Left ventricle myocardium superior (tissue), 1 donor: ENCODE results near the gene KCNJ8. TPM values are rescaled to one million over a fixed set of nuclear protein-coding genes. Genes with fewer than 3 reads are reported as not detected.
"Not testable (repeated sequence)": the region's sequence is repeated elsewhere in the genome, so short reads cannot be mapped to it uniquely, and the experiment has no call there.

Experiments used
- ATAC-seq: fragments of 200-7000 bp; cut with Tn5 transposase; one replicate; pipeline ENCODE4 v1.9.1; 2020; ENCODE audit warnings: mild to moderate bottlenecking, moderate library complexity
- DNase-seq: peaks from one replicate; pipeline ENCODE4 v3.0.0-alpha.2; 2020
- intact Hi-C: fragments of 100-400 bp; cut with micrococcal nuclease; formaldehyde crosslinking; loops from one replicate; pipeline ENCODE4 v1.11.0; 2022
- total RNA-seq: library from RNA; stranded (reverse); fragmentation: NEBNext Ultra II Directional; extraction: Animal tissue kit (Norgen Biotek cat#: 25700); gene quantifications from one replicate; pipeline ENCODE4 v1.2.1, GENCODE V29; 2021
- donor health status: DM: no; HTN: yes; CAD: no; lungs with severe emphysema.

The KCNJ8 gene
- total RNA-seq, 1 donor from 2014 or later: 55.5 TPM

DNA sequence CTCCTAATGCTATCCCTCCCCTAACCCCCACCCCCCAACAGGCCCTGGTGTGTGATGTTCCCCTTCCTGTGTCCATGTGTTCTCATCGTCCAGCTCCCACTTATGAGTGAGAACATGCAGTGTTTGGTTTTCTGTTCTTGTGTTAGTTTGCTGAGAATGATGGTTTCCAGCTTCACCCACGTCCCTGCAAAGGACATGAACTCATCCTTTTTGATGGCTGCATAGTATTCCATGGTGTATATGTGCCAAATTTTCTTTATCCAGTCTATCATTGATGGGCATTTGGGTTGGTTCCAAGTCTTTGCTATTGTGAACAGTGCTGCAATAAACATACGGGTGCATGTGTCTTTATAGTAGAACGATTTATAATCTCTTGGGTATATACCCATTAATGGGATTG lies 15.2 kb upstream of the KCNJ8 start:
- DNase-seq, intact Hi-C loops, ATAC-seq: not testable (repeated sequence)

DNA sequence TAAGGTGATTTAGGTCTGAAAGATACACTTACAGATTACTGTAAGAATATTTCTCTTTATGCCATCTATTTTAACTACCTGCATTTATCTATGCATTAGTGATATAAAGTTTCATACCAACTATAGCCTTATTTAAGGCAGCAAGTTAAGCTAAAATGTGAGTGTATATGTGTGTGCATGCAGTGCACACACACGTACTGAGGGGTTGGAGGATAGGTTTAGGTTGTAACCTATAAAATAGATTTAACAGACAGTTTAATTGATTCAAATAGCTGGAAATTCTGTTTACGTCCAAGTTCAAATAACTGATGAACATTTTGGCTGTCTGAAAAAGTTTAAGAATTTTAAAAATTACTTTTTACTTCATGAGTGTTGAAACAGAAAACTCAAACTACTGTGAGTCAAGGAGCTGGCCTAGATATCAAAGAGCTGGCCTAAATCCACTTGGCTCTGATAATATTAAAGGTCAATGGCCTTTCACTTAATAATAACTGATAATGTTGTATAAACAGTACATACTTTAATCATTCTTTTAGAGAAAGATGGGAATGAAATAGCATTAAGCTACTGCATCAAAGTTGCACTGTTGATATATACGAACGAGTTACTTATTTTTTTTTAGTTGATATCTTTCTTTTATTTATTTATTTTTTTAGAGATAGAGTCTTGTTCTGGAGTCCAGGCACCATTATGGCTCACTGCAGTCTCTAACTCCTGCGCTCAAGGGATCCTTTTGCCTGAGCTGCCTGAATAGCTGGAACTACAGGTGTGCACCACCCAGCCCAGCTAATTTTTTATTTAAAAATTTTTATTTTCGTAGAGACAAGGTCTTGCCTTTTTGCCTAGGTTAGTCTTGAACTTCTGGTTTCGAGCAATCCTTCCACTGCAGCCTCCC lies 13.8 kb upstream of the KCNJ8 start:
- DNase-seq (no peak), ATAC-seq (peak; percentile 68)
- intact Hi-C loops: no loop called here

DNA sequence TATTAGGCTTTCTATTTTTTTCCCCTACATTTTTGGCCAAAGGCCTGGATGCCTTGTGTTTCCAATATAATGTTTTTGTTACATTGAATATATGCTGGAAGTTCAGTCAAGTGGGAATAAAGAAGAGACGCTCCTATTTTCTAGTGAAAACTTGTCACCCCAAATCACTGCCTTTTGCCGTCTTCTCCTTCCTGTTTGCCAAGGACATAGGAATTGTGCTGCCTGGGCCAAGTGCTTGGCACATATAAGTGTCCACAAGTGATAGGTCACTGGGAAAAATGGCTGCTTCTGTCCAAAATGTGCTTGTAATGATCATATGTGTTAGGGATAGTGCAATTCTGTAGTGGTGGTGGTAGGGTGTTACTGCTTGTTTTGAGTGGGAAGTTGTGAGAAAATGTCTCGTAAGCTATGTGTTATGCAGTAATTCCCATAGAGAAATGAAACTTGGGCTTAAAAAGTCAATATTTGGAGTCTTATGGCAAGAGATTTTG lies 11.6 kb upstream of the KCNJ8 start:
- ATAC-seq (peak; percentile 21), DNase-seq (no peak)
- intact Hi-C loops: no loop called here

DNA sequence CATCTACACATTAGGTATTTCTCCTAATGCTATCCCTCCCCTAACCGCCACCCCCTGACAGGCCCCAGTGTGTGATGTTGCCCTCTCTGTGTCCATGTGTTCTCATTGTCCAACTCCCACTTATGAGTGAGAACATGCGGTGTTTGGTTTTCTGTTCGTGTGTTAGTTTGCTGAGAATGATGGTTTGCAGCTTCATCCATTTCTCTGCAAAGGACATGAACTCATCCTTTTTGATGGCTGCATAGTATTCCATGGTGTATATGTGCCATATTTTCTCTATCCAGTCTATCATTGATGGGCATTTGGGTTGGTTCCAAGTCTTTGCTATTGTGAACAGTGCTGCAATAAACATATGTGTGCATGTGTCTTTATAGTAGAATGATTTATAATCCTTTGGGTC lies 8.2 kb upstream of the KCNJ8 start:
- intact Hi-C loops, DNase-seq, ATAC-seq: not testable (repeated sequence)

DNA sequence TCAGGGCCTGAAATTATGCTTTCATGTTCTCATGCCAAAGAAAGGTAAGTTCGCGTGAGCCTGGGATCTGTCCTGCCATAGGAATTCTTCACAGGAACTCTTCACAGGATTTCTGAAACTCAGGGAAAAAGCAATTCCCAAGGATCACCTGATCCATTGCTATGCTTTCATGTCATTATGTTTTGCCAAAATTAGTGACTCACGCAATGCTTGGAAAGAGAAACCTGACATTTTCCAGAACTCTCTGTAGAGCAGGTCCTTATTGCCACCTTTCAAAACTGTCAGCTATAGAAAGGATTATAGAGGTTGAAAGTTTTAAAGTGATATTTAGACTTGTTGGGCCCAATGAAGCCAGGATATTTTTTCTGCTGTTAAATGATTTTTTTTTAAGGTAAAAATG lies 6.3 kb upstream of the KCNJ8 start:
- no peak for DNase-seq
- peak; percentile 30 for ATAC-seq
- intact Hi-C loops: no loop called here

DNA sequence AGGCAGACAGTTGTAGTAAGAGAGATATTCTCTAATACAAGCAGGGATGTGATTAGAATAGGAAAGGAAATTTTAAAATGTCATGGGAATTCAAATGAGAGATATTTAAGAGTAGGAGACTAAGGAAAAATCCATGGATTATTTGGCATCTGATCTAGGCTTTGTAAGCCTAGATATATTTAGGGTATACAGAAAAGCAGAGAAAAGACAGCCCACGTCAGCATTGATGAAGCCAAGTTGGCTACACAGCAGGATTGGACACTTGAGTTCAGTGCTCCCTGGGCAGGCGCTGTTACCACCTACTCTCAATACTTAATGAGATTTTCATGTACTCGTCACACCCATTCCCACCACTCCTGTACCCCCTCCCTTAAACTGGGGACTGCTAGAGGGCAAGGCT lies 1.7 kb upstream of the KCNJ8 start:
- peak; percentile 53 for DNase-seq
- intact Hi-C loops: no loop called here

DNA sequence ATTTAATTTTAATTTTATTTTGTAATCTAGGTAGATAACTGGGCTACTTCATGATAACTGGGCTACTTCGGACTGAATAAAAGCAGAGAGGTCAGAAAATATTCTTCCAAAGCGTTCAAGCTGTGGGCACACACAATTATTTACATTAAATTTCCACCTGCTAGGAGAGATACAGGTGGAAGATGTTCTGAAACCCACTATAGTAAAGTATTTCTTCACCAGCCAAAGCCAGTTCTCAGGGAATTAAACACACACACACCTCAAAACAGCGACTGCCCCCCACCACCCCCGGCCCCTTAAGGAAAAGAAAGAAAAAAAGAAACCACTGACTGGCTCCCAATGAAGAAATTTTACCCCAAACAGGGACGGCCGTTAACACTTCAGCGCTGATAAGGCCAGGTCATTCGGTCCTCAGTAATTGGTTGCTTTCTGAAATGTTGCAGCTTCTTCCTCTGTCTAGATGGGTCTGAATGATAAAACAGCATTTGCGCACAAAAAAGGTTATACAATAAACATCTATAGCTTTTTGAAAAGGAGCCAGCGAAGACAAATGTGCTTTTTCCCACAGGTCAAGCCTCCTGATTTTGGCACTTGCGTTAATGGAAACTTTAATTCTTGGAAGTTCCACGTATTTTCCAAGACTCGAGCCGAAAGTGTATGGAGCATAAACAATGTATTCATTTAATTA lies 771 bp upstream of the KCNJ8 start:
- DNase-seq (no peak), ATAC-seq (peak; percentile 4)
- intact Hi-C loops: no loop called here

More for the DNA sequence above, 1.7 kb upstream of the KCNJ8 start:
- peak; percentile 32 for ATAC-seq

DNA sequence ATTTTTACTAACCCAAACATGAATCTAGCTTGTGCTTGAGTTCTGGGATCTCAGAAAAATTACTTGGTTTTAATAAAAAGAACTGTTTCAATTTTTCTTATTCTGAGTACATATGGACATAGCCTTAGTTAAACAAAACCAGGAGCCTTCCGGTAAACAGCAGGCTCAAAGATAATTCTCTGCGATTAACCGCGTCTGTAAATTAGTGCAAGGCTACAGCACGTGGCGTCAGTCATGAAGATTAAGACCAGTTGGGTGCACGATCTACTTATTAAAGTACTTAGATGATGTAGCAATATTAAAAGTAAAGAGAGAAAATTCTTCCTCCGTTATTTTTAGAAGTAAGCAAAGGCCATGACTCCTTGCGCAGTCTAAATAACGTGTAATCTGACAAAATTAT lies 700 bp downstream of the KCNJ8 start:
- DNase-seq: no peak
- peak; percentile 6 for ATAC-seq
- intact Hi-C loops: loop anchor here (2.0 kb wide), 1 partner anchor 167 kb away; the partner anchor contains the start of gene ABCC9

DNA sequence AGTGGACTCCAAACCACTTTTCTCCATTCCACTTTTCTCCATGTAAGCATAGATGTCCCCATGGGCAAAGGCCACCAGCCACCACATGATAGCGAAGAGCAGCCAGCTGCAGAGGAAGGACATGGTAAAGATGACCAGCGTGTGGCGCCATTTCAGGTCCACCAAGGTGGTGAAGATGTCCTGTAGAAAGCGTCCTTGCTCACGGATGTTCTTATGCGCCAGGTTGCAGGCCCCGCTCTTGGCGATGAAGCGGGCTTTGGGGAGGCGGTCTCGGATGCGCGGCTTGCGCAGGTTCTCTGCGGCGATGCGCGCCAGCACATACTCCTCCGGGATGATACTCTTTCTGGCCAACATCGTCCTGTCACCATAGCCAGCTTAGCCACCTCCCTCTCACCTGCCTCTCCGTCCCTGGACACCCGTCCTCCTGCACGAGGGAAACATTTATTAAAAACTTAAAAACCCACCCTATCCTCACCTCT lies 1.2 kb downstream of the KCNJ8 start:
- ATAC-seq (peak; percentile 58), DNase-seq (peak; percentile 81)
- intact Hi-C loops: loop anchor here (2.0 kb wide), 1 partner anchor 167 kb away; the partner anchor contains the start of gene ABCC9

DNA sequence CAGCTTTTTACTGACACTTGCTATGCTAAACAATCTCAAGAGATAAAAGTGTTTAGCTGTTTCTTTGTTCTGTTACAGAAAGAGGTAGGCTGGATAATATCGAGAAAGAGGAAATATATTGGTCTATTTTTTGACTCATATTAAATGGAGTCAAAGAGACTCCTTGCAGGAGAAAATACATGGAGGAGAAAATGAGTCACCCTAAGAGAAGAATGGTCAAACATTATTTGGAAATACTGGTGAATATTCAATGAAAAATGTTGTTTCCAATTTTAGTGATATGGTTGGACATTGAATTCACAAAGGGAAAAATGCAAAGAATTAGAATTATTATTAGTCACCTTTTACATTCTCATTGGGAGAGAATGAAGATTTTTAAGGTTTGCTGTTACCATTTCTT lies 3.2 kb downstream of the KCNJ8 start:
- intact Hi-C loops: no loop called here
- no peak for DNase-seq
- ATAC-seq: no peak

DNA sequence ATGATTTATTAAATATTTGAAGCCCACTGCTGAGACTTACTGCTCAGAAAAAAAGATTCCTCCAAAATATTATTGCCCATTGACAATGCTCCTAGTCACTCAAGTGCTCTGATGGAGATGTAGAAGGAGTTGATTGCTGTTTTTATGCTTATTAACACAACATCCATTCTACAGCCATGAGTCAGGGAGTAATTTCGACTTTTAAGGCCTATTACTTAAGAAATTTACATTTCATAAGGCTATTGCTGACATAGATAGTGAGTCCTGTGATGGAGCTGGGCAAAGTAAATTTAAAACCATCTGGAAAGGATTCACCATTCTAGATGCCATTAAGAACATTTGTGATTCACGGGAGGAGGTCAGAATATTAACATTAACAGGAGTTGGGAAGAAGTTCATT lies 5.2 kb downstream of the KCNJ8 start:
- intact Hi-C loops: no loop called here

DNA sequence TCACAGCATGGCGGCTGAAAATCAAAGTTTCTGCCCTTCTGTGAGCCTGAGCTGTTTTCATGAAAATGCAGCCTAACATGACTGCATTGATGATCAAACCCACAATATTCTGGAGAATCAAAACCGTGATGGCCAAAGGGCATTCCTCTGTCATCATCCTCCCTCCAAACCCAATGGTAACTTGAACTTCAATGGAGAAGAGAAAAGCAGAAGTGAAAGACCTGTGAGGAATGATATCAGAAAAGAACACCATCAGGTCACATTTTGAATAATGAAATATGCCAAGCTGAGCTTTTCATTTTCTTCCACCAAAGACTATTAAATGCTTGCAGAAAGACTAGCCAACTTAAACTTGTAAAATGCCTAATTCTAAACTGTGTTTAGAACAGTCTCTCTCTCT lies 8.1 kb downstream of the KCNJ8 start:
- DNase-seq (no peak), ATAC-seq (no peak)
- intact Hi-C loops: no loop called here

More for the DNA sequence above, 5.2 kb downstream of the KCNJ8 start:
- no peak for DNase-seq
- ATAC-seq: no peak

DNA sequence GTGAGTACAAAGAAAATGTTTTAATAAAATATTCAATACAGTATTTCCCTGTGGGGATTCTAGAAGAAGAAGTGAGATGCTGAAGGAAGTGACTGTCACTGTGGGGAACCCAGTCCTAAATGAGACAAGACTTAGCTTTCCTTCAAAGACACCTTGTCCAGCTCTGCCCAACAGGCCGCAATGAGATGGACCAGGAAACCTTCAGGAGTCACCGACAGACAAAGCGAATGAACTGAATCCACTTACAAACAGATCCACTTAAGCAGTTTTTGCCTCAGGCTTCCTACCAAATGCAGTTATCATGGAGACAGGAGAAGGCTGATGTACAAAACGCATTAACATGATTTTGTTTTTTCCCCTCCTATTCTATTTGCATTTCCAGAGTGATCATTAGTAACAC lies 9.6 kb downstream of the KCNJ8 start:
- intact Hi-C loops: no loop called here
- ATAC-seq (no peak), DNase-seq (no peak)

DNA sequence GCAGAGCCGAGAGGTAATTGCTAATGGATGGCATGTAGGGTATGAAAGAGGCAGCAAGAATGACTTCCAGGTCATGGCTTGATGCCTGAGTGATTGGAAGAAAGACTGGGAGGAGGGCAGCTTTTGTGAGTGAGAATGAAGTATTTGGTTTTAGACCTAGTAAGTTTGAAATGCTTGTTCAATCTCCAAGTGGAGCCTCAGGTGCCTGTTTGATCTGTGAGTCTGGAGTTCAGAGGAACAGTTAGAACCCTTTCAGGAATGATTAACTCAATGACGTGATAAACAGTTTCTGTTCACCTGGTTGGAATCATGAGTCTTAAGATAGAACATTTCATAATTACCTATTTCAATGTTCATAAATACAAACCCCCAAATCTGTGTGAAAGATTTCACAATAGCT lies 10.4 kb downstream of the KCNJ8 start:
- intact Hi-C loops: no loop called here
- no peak for DNase-seq
- ATAC-seq: no peak

DNA sequence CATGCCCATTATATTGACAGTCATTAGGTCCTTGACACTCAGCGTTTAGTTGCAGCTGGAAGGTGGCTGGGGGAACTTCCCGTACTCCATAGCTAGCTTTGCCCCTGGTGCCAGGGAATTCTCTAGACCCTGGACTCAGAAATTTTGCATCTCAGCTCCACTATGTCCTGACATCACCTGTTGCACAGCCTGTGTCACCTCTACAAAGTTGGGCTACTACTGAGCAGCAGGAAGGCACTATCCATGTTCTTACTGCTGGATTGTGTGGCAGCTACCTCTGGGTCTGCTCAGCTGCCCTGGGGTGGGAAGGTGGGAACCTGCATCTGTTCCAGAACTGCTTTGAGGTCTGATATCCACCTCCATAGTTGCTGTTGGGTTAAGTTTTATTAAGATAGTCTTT lies 11.0 kb downstream of the KCNJ8 start:
- ATAC-seq: peak; percentile 23
- DNase-seq: no peak
- intact Hi-C loops: no loop called here

DNA sequence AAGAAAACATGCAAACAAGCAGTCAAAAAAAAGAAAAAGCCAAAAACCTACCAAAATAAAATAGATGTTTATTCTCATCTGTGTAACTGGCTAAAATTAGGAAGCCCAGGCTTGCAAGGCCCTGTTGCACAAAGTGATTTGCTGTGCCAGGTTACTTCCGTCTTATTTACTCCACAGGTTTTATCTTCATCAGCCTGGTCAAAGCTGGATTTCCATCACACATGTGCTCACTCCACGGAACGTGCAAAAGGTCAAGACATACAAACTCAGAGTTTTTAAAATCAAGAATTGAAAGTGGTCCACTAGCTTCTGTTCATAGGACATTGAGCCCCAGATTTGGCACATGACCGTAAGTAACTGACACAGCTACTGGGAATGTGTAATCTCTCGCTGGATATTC lies 14.8 kb downstream of the KCNJ8 start:
- ATAC-seq (no peak), DNase-seq (no peak)
- intact Hi-C loops: no loop called here

DNA sequence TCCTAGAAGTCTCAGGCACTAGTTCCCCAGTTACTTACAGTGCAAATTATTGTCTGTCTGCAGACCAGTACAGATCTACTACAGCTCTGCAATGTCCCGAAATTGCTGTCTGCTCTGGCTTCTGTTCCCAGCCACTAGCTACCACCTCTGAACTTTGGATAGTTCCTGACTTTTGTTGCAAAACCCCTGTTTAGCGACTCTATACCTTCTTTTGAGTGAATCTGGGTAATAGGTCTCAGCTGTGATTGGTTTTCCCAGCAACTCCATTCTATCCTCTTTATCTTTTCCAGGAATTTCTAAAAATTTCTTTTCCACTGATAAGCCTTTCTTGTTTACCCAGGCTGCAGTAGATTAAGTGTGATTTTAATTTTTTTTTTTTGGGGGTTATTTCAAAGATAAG lies 16.8 kb downstream of the KCNJ8 start:
- DNase-seq: no peak
- ATAC-seq: no peak
- intact Hi-C loops: no loop called here

DNA sequence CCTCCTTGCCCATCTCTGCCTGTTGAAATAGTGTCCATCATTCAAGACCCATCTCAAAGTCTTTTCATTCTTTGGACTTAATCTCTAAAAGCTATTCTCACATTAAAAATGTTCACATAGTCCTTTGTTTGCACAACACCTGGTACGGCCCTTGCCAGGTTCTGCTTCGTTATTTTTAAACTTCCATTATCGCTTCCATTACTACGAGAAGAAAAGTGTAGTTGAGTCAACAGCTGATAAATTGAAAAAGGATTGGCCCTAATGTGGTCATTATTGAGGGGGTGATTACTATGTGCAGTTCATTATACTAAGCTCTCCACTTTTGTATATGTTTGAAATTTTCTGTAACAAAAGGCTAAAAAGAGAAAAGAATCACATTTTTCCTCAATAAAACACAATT lies 17.8 kb downstream of the KCNJ8 start:
- DNase-seq (no peak), ATAC-seq (no peak)
- intact Hi-C loops: no loop called here

DNA sequence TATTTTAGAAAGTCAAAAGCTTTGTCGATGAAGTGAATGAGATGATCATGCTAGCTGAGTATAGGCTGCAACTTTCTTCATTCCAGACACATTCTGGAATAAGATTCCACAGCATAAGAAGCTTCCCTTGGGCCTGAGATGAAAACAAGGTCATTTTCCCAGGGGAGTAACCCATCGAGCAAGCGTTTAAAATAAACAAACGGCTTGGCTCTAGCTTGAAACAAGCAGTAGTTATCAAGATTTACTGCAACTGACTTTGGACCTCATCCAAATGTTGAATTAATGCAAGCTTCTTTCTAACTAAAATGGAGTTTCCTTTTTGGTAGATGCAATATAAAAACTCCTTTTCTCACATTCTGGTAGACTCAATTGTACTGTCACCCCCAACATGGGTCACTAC lies 23.0 kb downstream of the KCNJ8 start:
- ATAC-seq (peak; percentile 61), DNase-seq (no peak)
- intact Hi-C loops: no loop called here

DNA sequence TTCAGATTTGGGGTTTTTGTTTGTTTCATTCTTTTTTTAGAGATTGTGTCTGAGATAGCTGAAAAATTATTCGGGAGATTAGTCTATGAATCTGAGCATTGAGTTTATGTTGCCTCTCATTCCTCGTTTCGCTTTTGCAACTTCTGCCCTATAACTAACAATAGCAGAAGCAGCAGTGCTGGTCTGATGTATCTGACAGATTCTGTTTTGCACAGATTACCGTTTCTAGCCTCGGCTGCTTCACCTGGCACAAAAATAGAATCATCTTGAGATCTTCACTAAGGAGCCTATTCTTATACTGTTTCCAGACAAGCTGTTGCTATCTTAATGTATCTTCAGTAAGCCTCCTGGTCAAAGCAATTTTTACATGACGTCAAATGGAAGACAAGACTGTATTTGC lies 29.2 kb downstream of the KCNJ8 start:
- DNase-seq (no peak), ATAC-seq (no peak)
- intact Hi-C loops: no loop called here
